Neural cell (in vitro differentiated cells): ENCODE data around the gene MRPS21. TPM values are rescaled to one million over a fixed set of nuclear protein-coding genes. Genes with fewer than 3 reads are reported as not detected.
A peak's percentile ranks its signal among the peaks of the same experiment; 100 is the strongest.

ENCODE experiments used
- H2AFZ ChIP-seq: fragments of 200-600, 300-800 bp; sonication (generic), shearing (Covaris generic); 2 replicates; pipeline ENCODE4 v1.6.0; 2014; ENCODE audit warnings: low read depth, mild to moderate bottlenecking, antibody characterized with exemption, low read length, moderate library complexity
- H3F3A ChIP-seq: fragments of 200-600 bp; shearing (Covaris generic); 2 replicates; pipeline ENCODE4 v1.6.1; 2016; ENCODE audit warnings: mild to moderate bottlenecking, moderate library complexity, mixed read lengths, antibody characterized with exemption, low read length; ENCODE audit not compliant: insufficient read depth, poor library complexity, severe bottlenecking
- H3K27ac ChIP-seq: fragments of 200-600, 300-800 bp; sonication (generic), shearing (Covaris generic); 2 replicates; pipeline ENCODE4 v1.5.1; 2014; ENCODE audit warnings: mild to moderate bottlenecking, low read length, moderate library complexity
- H3K27me3 ChIP-seq: fragments of 300-800, 200-600 bp; sonication (generic), shearing (Covaris generic); 2 replicates; pipeline ENCODE4 v1.6.0; 2014; ENCODE audit warnings: mild to moderate bottlenecking, low read depth, low read length, moderate library complexity; ENCODE audit not compliant: insufficient read depth
- H3K36me3 ChIP-seq: fragments of 300-800, 200-600 bp; sonication (generic), shearing (Covaris generic); 2 replicates; pipeline ENCODE4 v1.5.1; 2014; ENCODE audit warnings: mild to moderate bottlenecking, antibody characterized with exemption, low read length, moderate library complexity; ENCODE audit not compliant: insufficient read depth
- H3K4me2 ChIP-seq: fragments of 300-800, 200-600 bp; sonication (generic), shearing (Covaris generic); 2 replicates; pipeline ENCODE4 v1.6.0; 2014; ENCODE audit warnings: mild to moderate bottlenecking, low read length
- H3K4me3 ChIP-seq: fragments of 300-800, 200-600 bp; sonication (generic), shearing (Covaris generic); 2 replicates; pipeline ENCODE4 v1.5.1; 2014; ENCODE audit warnings: mild to moderate bottlenecking, low read length, moderate library complexity
- H3K79me2 ChIP-seq: fragments of 200-600 bp; shearing (Covaris generic); replicated peaks from 2 replicates; pipeline ENCODE4 v1.6.0; 2014; ENCODE audit warnings: mild to moderate bottlenecking, low read length, moderate library complexity; ENCODE audit not compliant: insufficient read depth
- H3K9ac ChIP-seq: fragments of 300-800, 200-600 bp; sonication (generic), shearing (Covaris generic); 2 replicates; pipeline ENCODE4 v1.6.1; 2016; ENCODE audit warnings: mild to moderate bottlenecking, low read length, mixed read lengths
- H3K9me2 ChIP-seq: fragments of 200-600 bp; shearing (Covaris generic); 2 replicates; pipeline ENCODE4 v1.6.1; 2016; ENCODE audit warnings: mild to moderate bottlenecking, low read length, mixed read lengths; ENCODE audit not compliant: insufficient read depth
- H3K9me3 ChIP-seq: fragments of 200-600, 300-800 bp; sonication (generic), shearing (Covaris generic); 2 replicates; pipeline ENCODE4 v1.6.1; 2016; ENCODE audit warnings: mild to moderate bottlenecking, mixed run types, low read length, moderate library complexity, mixed read lengths
- H4K20me1 ChIP-seq: fragments of 200-600 bp; shearing (Covaris generic); 2 replicates; pipeline ENCODE4 v1.6.1; 2016; ENCODE audit warnings: mild to moderate bottlenecking, mixed run types; ENCODE audit not compliant: insufficient read depth
- CTCF ChIP-seq: fragments of 450-650 bp; IDR thresholded peaks from 2 replicates; pipeline ENCODE4 v1.5.1; 2014; ENCODE audit warnings: antibody characterized with exemption, mild to moderate bottlenecking, moderate library complexity; ENCODE audit not compliant: poor library complexity, severe bottlenecking
- EP300 ChIP-seq: fragments of 450-650 bp; conservative IDR thresholded peaks from 2 replicates; pipeline ENCODE4 v1.6.1; 2014; ENCODE audit warnings: antibody characterized with exemption, mild to moderate bottlenecking, moderate library complexity; ENCODE audit not compliant: poor library complexity, severe bottlenecking
- EZH2 ChIP-seq: fragments of 200-600, 300-800 bp; shearing (Covaris generic), sonication (generic); IDR thresholded peaks from 2 replicates; pipeline ENCODE4 v1.6.1; 2014; ENCODE audit warnings: antibody characterized with exemption, low read length, borderline replicate concordance, mild to moderate bottlenecking; ENCODE audit not compliant: insufficient read depth, poor library complexity, severe bottlenecking
- MXI1 ChIP-seq: fragments of 450-650 bp; conservative IDR thresholded peaks from 2 replicates; pipeline ENCODE4 v1.6.1; 2014; ENCODE audit warnings: antibody characterized with exemption, mild to moderate bottlenecking; ENCODE audit not compliant: poor library complexity, severe bottlenecking
- POLR2AphosphoS5 ChIP-seq: IDR thresholded peaks from 2 replicates; pipeline ENCODE4 v1.6.1; 2012
- RAD21 ChIP-seq: fragments of 450-650 bp; conservative IDR thresholded peaks from 2 replicates; pipeline ENCODE4 v1.6.1; 2014; ENCODE audit warnings: antibody characterized with exemption, mild to moderate bottlenecking, moderate library complexity
- REST ChIP-seq: IDR thresholded peaks from 2 replicates; pipeline ENCODE4 v1.6.1; 2012; ENCODE audit warnings: borderline replicate concordance
- SMC3 ChIP-seq: fragments of 450-650 bp; conservative IDR thresholded peaks from 2 replicates; pipeline ENCODE4 v1.6.1; 2014; ENCODE audit warnings: antibody characterized with exemption, mild to moderate bottlenecking, moderate library complexity; ENCODE audit not compliant: poor library complexity
- TAF1 ChIP-seq: IDR thresholded peaks from 2 replicates; pipeline ENCODE4 v1.6.1; 2012; ENCODE audit warnings: low read depth
- polyA plus RNA-seq: library from polyadenylated mRNA; depleted of rRNA; stranded (reverse); fragments of >200 nt; gene quantifications from 2 replicates; pipeline ENCODE4 v1.2.3, GENCODE V29; 2014

MRPS21 gene
- polyA plus RNA-seq, 1 donor from 2014 or later = 170 TPM

- Histone ChIP-seq H2AFZ (peak overlapping the region; percentile 10), H3K27ac (peak overlapping the region; percentile 48), H3K36me3 (no peaks in the 10 kb centered on the region), H3K9me2 (no peaks in the 10 kb centered on the region), H3K79me2 (no peaks in the 10 kb centered on the region), H4K20me1 (no peaks in the 10 kb centered on the region), H3K9ac (peak overlapping the region; percentile 60), H3K4me2 (peak overlapping the region; percentile 79), H3K4me3 (peak overlapping the region; percentile 87), H3F3A (no peaks in the 10 kb centered on the region), H3K27me3 (no peaks in the 10 kb centered on the region), H3K9me3 (no peaks in the 10 kb centered on the region)
- TF ChIP-seq REST (no peak), RAD21 (peak; percentile 45), MXI1 (no peak), EZH2 (no peak), SMC3 (peak; percentile 47), EP300 (no peak), TAF1 (no peak), POLR2AphosphoS5 (no peak), CTCF (peak; percentile 57)
Observed at GRCh38 chr1:150281221-150281757, 12.4 kb upstream of the MRPS21 start.

GRCh38 chr1:150281758-150282557 lies 11.7 kb upstream of the MRPS21 start, which contains the start of gene CIART:
Gene CIART, plus strand, starts transcription at chr1:150282554. Its CDS starts 714 bp downstream, at chr1:150283268.
- H3K9ac ChIP-seq = peak within 1 kb of the TSS; percentile 74
- no peaks in the 10 kb centered on the region for H3K9me2 ChIP-seq
- no peaks in the 10 kb centered on the region for H3F3A ChIP-seq
- peak within 1 kb of the TSS; percentile 48 for H3K27ac ChIP-seq
- H2AFZ ChIP-seq = peak within 1 kb of the TSS; percentile 80
- no peaks in the 10 kb centered on the region for H3K36me3 ChIP-seq
- H4K20me1 ChIP-seq = no peaks in the 10 kb centered on the region
- H3K4me3 ChIP-seq = peak within 1 kb of the TSS; percentile 87
- H3K79me2 ChIP-seq = no peaks in the 10 kb centered on the region
- peak within 1 kb of the TSS; percentile 84 for H3K4me2 ChIP-seq
- H3K9me3 ChIP-seq = no peaks in the 10 kb centered on the region
- H3K27me3 ChIP-seq = no peaks in the 10 kb centered on the region
- TF ChIP-seq MXI1 = peak; percentile 96
- TF ChIP-seq TAF1 = peak; percentile 54
- no peak for TF ChIP-seq CTCF
- peak; percentile 42 for TF ChIP-seq POLR2AphosphoS5
